AG04449 (cell line): ENCODE measurements around the gene RNASE12.

Experiments used
- CTCF ChIA-PET: fragments of 350-600 bp; formaldehyde crosslinking; extraction: SDS; loops from one replicate; lab custom pipeline; 2021; ENCODE audit warnings: antibody characterized with exemption; lab: Yijun Ruan, JAX
- POLR2A ChIA-PET: fragments of 400-600, 350-600 bp; formaldehyde crosslinking; extraction: SDS; loops from one replicate; lab custom pipeline; 2020; ENCODE audit warnings: antibody characterized with exemption, inconsistent platforms; lab: Yijun Ruan, JAX
- DNase-seq: peaks from one replicate; pipeline ENCODE4 v3.0.0-alpha.2; 2010; ENCODE audit warnings: low read depth, low spot score
- H3K4me3 ChIP-seq: 2 replicates; pipeline ENCODE4 v1.5.1; 2011; ENCODE audit warnings: low read depth, mild to moderate bottlenecking, control low read depth, low read length
- TF ChIP-seq, protein P1 (sequence below): IDR thresholded peaks from one replicate; pipeline ENCODE4 v1.5.1; 2011; ENCODE audit warnings: mild to moderate bottlenecking, moderate library complexity, low read length, control low read depth, inconsistent platforms; ENCODE audit not compliant: insufficient read depth; ENCODE audit errors: missing control alignments

Gene RNASE12

DNA sequence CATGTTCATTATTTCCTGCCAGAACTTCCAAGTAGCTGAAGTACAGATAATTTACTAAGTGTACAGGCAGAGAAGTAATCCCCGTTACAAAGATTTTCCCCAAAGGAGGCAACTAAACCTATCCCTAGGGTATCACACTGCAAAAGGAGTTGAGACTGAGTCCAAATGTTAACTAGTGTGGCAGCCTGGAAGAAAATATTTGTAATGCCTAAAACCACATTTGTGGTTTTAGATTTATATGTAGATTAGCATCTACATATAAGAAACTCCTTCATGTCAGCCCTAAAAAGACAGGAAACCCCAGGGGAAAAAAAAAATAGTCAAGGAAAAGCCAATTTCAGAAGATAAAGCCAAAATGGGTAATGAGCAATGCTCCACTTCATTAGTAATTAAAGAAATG, 1.4 kb upstream of the RNASE12 start:
- CTCF ChIA-PET: interaction anchor here (0.8 kb wide), 1 partner anchor 62 kb away, joined by 3 read pairs; no protein-coding TSS in a partner anchor

DNA sequence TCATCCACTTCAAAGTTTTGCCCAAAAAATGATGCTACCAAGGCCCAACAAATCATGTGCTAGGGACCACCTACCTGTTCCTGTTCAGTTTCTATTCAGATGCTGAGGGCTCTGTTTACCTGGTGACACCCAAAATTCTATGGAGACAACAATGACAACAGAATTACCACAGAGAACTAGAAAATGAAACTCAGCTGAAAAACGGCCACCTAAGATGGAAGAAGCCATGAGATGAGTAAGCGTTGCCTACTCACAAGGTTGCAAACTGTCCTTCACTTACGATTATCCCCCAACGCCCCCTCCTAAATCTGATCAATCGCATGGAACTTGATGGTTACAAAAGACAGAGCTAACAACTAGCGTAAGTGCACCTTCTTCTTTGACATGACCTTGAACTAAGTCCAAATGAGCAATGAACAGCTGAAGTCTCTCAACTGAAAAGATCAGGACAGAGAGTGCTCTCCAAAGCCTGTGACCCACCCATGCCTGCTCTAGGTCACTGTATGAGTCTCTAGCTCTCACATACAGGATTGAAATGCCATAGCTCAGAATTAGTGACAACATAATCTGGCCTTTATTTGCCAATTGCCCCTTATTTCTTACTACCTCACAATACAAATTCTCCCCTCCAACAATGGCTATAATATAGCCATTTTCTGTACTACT, 3.6 kb downstream of the RNASE12 start, which contains the start of gene RNASE11:
RNASE11 (minus strand) TSS at position 513 of the 666 bp plus-strand sequence.
- no peak within 1 kb of the TSS for H3K4me3 ChIP-seq
- DNase-seq: no peak
- POLR2A ChIA-PET: no interaction called here
- TF ChIP-seq, protein P1, sequence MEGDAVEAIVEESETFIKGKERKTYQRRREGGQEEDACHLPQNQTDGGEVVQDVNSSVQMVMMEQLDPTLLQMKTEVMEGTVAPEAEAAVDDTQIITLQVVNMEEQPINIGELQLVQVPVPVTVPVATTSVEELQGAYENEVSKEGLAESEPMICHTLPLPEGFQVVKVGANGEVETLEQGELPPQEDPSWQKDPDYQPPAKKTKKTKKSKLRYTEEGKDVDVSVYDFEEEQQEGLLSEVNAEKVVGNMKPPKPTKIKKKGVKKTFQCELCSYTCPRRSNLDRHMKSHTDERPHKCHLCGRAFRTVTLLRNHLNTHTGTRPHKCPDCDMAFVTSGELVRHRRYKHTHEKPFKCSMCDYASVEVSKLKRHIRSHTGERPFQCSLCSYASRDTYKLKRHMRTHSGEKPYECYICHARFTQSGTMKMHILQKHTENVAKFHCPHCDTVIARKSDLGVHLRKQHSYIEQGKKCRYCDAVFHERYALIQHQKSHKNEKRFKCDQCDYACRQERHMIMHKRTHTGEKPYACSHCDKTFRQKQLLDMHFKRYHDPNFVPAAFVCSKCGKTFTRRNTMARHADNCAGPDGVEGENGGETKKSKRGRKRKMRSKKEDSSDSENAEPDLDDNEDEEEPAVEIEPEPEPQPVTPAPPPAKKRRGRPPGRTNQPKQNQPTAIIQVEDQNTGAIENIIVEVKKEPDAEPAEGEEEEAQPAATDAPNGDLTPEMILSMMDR: no peak
- CTCF ChIA-PET: interaction anchor here (0.7 kb wide), 1 partner anchor 57 kb away, joined by 4 read pairs; no protein-coding TSS in a partner anchor

More for the DNA sequence above, 1.4 kb upstream of the RNASE12 start:
- no peak overlapping the region for H3K4me3 ChIP-seq
- TF ChIP-seq, protein P1: no peak
- no peak for DNase-seq
- POLR2A ChIA-PET: no interaction called here

DNA sequence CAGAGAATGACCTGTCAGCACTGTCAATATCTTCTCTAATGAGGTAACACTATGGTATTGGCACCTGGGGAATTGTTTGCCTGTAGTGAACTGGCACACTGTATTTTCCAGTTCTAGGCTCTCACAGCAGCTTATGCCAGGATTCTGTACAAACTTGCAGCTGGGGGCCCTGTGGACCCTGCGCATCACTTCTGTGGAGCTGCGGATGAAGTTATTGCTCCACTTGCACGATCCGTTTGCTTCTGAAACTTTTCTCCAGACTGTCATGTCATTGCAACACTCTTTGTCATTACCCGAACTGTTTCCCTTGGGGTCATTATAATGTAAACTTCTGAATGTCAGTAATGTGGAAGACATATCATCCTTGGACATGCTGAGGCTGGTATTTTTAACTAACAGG, 7.3 kb downstream of the RNASE12 start:
- CTCF ChIA-PET: interaction anchor here (1.1 to 1.2 kb wide), 2 partner anchors 26 to 168 kb away, joined by 3 to 4 read pairs; no protein-coding TSS in a partner anchor

DNA sequence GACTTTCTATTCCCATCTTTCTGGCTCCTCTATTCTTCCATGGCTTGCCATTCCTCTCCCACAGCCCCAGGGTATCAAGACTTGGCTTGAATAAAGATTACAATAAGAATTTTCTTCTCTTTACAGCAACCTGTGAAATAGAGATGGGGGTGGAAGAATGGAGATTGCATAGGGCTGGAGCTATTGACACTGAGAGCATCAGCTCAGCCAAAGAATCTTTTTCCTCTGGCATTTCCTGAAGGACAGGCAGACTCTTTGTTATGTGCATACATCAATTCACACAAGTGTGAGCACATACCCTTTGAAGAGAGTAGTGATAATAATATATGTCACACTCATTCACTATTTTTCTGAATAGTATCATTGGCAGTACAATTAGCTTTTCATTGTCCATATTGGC, 8.0 kb downstream of the RNASE12 start:
- no peak overlapping the region for H3K4me3 ChIP-seq
- TF ChIP-seq, protein P1: no peak
- DNase-seq: no peak
- POLR2A ChIA-PET: no interaction called here
- CTCF ChIA-PET: interaction anchor here (1.2 kb wide), 1 partner anchor 167 kb away, joined by 4 read pairs; no protein-coding TSS in a partner anchor

More for the DNA sequence above, 7.3 kb downstream of the RNASE12 start:
- TF ChIP-seq, protein P1: no peak
- no peak for DNase-seq
- POLR2A ChIA-PET: no interaction called here
- no peak overlapping the region for H3K4me3 ChIP-seq

DNA sequence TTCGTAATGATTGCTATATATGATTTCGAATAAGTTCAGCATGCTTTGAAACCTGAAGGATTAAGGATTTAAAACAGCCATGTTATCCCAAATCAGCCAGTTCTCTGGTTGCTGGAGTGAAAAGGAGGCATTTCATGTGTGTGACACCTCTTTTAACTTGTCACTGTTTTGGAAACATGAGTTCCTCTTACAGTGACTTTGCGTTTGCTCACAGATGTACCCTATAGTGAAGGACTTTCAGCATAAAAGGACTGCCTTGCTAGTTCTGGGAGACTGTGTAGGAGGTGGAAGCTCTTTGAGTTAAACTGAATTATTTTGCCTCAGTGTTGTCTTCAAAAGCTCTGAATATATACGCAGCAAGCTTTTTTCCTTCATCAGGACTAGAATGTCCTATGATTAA, 10.9 kb downstream of the RNASE12 start:
- ChIA-PET POLR2A (no interaction called here), CTCF (no interaction called here)
- DNase-seq: no peak
- TF ChIP-seq, protein P1: no peak
- no peak overlapping the region for H3K4me3 ChIP-seq

DNA sequence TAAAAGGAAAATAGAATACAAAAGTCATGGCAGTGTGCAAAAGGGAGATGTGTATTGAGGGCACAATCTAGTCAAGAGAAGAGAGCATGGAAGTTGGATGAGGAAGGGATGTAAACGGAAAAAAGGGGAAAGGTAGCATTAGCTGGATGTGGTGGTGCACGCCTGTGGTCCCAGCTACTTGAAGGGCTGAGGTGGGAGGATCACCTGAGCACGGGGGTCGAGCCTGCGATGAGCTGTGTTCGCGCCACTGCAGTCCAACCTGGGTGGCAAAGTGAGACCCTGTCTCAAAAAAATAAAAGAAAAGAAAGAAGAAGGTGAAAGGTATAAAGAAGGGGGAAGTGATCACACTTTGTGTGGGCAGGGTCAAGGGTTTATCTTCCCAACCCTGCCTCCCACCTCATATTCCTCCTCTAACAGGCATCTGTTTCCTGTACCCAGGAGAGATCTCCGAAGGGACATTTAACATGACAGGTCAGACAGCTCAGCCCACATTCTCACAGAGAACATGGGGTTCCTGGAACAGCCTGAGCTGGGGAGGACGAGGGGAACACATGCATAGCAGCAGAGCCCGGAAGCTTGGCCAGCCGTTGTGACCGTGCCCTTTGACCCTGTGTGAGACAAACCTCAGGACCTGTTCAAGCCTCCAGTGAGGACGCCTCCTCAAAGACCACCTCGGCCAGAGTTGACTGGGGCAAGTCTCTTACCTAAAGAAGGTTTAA, 12.2 kb downstream of the RNASE12 start:
- no peak for DNase-seq
- TF ChIP-seq, protein P1: no peak
- ChIA-PET POLR2A (no interaction called here), CTCF (no interaction called here)
- H3K4me3 ChIP-seq: no peak overlapping the region
